Stimulated activated CD8-positive, alpha-beta memory T cell treated with anti-CD3 and anti-CD28 coated beads, Interleukin-7, amount 100 ng/mL, for 4 hours (primary cell): ENCODE measurements around the gene ARMH1.
A peak's percentile ranks its signal among the peaks of the same experiment; 100 is the strongest.

Source experiments
- DNase-seq, 2 donors: peaks; one replicate each; pipeline ENCODE4 v3.0.0-alpha.2; 2020; ENCODE audit warnings: low read depth in 2 of 2

Gene ARMH1

DNA sequence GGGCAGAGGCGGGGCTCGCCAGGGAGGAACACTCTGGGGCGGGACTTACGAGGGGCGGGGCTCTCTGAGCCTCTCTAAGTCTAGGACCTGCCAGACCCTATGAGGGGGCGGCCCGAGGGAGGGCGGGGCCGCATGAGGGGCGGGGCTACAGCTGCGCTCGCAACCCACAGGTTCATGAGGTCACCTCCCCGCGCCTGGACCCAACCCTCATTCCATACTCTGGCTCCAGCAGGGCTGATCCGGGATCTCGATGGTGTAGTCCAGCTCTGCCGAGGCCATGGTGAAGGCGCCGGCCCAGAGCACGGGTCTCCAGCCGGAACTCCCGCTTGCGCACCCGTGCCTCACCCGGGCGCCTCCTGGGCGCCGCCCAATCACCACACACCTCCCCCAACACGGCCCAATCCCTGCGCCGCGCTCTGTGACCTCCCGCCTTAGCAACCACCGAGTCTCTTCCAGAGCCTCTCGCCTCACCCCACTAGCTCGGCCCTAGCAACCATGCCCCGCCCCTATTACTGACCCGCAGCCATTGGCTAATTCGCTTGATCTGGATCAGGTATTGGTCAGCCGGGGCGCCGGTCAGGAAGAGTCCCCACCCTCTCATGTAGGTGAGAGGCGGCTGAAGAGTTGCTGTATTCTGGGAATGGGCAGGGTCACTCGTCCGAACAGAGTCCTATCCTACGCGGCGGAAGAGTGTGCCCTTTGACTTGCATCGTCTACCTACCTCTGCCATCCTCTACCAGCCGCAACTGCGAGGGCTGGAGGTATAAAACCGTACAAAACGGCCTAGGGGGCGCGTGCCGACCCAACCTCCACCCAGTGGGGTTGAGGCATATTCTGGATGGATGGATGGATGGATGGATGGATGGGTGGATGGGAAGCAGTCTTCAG, at the start of gene ARMH1, which contains the start of gene TMEM53:
Gene ARMH1, plus strand, starts transcription at position 602 of the 888 bp plus-strand sequence. CDS start 14,984 bp downstream, outside the sequence.
Gene TMEM53, minus strand, starts transcription at position 369 of the 888 bp plus-strand sequence. Its CDS starts 90 bp downstream, at position 279.
- peak; percentile 93 to 94 for DNase-seq

DNA sequence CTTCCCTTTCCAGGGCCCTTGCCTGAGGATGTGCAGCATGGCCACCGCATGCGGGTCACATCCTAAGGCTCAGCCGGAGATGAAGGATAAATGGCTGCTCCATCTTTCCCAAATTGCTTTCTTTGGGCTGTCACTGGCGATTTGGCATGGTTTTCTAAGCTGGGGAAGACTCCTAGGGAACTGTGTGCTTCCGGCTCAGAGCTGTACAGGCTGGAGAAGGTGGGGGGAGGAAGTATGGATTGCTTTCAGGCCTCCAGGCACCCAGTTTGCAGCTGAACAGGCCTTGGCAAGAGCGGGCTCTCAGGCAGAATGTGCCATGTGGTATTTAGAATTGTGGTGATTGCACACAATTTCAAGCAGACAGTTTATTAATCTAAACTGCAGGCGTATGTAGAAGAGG, 49.2 kb upstream of the ARMH1 start:
- no peak for DNase-seq

DNA sequence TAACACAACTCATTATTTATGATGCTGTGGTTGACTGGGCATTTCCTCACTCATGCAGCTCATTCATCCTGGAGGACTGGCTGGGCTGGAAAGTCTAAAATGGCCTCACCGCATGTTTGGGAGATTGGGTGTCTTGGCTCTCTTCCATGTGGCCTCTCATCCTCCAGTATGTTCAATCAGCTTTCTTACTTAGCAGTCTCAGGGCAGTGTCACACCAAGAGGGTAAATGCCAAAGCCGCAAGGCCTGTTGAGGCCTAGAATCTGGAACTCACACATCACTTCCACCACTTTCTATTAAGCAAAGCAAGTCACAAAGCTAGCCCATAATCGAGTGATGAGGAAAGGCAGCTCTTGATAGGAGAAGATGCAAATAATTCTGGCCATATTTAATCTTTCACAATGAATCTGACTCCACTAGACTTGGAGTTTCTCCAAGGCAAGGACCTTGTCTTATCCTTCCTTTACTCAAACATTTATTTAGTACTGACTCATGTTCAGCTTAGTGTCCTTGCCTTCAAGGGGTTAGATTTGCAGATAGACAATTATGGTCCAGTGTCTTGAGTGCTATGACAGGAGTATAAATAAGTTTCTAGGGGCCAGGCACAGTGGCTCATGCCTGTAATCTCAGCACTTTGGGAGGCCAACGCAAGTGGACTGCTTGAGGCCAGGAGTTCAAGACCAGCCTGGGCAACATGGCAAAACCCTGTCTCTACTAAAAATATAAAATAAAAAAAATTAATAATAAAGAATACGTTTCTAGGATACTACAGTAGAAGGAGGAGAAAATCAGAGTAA, 45.4 kb upstream of the ARMH1 start:
- DNase-seq, result no peak

DNA sequence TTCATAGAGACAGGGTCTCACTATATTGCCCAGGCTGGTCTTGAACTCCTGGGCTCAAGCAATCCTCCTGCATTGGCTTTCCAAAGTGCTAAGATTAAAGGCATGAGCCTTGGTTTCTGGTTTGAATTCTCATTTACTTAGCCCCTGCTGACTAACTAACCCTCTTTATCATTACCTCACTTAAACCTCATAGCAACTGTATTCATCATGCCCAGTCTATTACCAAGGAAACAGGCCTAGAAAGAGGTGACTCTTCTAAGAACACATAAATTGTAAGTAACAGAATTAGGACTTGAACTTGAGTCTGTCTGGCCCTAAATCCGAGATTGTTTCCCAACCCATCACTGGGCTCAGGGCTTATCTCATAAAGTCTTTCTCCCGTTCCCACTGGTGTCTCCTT, 44.4 kb upstream of the ARMH1 start:
- DNase-seq, result no peak

DNA sequence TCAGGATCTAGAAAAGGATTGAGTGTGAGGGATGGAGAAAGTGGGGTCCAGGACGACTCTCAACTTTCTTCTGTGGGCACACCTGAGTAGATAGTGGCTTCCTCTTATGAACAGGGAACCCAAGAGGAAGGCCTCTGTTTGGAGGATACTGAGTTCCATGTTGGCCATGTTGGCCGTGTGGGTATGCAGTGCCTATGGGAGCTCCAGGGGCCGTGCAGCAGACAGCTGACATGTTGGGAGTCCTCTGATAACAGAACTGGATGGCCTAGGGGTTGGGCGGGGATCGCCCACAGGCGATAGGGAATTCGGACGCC, 43.2 kb upstream of the ARMH1 start:
- no peak for DNase-seq

DNA sequence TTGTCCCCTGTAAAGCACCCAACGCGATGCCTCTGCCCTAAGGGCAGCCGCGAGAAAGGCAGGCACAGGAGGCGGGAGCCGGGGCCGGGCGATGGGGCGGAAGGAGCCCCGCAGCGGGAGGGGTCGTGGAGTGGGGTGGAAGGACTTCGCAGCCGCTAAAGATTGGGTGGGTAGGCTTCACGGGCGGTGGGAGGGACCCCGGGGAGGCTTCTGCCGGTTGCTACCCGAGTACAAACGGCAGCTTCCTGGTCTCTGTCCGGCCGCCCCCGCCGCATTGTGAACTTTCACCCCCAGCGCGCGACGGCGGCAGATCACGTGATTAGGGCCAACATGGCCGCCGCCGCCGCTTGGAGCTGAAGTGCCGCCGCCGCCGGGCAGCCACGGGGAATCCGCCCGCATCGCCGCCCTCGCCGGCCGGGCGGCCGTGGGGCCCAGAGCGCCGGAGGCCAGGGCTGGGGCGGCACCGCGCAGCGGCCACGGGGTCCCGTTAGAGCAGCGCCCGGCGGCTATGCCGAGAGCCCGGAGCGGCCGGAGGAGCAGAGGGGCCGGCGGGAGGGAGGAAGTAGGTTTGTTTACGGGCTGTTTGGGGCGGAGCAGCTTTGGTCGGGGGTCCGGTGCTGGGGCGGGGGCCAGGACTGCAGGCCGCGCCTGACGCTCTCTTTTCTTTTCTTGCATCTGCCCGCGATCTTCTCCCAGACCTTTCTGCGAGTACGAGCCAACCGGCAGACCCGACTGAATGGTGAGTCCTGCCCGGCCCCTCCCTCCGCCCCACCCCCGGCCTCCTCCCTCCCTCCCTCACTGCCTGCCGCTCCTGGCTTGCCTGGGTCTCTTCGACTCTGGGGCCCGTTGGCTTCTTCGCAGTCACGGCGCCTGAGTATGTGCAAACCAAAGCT, 42.6 kb upstream of the ARMH1 start:
- peak; percentile 87 to 88 for DNase-seq

DNA sequence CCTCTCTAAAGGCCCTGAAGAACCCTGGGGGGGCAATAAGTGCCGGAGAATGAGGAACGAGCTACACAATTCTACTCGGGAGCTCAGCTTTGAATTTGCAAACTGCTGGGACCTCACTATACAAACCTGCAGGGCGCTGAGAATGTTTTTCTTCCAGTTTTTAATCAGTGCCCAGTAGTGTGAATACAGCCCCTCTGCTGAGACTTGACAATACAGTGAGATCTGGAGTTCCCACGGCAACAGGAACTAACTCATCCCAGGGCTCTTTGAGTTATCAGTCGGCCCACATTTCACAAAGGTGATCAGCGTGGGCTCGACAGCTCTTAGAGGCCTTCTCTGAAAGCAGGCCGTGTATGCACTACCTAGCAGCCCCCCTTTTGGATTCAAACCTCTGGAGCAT, 41.9 kb upstream of the ARMH1 start:
- DNase-seq, result no peak

DNA sequence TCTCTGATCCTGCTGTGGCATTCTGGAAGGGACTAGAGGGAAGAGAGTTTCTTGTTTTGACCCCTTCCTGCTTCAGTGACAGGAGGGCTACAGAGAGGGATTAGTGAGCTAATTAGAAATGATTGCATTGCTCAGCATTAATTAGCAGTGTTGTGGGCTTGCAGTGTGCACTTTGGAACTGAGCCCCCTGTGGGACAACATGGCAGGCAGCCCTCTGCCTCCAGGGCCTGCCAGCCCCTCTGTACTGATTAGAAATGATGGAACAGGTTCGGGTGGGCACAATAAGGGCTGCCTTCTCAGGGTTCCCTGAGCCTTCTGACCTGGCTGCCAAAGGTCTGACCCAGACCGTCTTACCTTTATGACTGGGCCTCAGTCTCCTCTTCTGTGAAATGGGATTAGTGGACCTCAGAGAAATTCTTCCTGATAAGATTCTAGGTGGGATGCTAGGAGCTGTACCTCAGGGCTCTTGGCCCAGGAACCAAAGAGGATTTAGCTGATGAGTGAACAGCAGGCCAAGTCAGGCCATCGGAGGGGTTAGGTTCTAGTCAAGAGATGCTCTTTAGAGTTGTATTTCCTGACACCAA, 39.8 kb upstream of the ARMH1 start:
- no peak for DNase-seq

- no peak for DNase-seq
Measured at GRCh38 chr1:44635439-44635838, 39.1 kb upstream of the ARMH1 start.

DNA sequence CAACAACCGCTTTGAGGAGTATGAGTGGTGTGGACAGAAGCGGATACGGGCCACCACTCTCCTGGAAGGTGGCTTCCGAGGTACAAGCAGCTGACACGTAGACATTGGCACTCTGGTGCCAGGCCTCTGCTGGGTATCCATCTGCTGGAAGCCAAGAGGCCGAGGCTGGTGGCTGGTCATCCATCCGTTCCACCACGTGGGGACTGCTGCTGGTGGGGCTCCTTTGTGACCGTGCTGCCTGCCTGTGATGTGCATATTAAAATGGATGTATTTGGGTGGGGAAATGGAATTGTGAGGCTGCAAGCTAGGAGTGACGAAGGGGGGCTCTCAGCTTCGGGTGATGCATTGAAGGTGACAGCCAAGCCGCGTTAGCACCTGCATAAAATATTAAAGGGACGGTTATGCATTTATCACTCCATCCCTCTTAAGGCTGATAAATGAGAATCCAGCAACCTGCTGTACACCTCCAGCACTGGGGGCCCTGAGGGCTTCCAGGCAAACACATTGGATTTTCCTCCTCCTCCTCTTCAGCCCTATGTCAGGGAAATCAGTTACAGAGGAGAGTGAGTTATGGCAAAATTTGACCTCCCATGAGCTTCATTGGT, 38.3 kb upstream of the ARMH1 start:
- DNase-seq, result no peak

- DNase-seq, result no peak
Measured at GRCh38 chr1:44636688-44637598, 37.6 kb upstream of the ARMH1 start.

GRCh38 chr1:44637702-44638411, 36.7 kb upstream of the ARMH1 start:
- DNase-seq, result no peak

- no peak for DNase-seq
Measured at GRCh38 chr1:44640200-44640853, 34.2 kb upstream of the ARMH1 start.

DNA sequence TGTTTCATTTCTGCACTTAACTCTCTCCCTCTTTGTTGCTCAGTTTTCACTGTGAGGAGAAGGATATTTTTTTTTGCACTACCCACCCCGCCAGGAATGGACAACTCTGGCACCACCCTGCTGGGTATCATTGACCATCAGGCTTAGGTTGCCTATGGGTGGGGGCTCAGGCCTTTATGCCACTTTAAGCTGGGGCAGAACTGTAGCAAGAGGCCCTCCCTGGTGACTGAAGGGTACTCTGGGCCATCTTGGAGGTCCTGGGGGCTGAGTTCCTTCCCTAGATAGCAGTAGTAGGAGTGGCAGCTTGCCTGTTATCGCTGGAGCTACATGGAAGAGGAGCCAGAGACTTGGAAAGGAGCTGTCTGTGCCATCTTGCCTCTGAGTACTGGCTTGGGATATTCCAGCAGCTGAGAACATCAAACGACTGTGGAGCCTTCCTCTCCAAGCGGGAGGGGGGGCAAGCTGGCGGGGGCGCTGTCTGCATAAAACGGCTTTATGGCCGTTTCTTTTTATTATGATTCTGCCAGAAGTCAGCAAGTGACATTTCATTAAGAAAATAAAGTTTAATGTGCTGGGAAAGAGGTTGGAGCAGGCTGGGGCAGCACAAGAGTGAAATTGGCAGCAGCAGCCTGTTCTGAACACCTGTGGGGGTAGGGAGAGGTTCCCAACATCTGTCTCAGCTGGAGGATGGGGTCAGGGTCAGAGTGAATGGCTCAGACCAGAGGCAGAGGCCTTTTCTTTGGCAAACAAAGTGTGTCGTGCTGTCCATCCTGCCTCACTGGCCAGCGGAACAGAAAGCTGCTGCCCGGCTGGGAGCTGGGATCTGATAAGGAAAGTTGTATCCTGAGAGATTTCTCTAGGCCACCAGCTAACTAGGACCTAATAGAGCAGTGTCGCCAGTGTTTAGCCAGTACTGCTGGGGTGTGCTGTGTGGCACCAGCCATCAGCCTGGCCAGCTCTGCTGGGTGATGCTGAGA, 33.1 kb upstream of the ARMH1 start:
- no peak for DNase-seq

GRCh38 chr1:44642255-44642654, 32.3 kb upstream of the ARMH1 start:
- DNase-seq, result no peak

DNA sequence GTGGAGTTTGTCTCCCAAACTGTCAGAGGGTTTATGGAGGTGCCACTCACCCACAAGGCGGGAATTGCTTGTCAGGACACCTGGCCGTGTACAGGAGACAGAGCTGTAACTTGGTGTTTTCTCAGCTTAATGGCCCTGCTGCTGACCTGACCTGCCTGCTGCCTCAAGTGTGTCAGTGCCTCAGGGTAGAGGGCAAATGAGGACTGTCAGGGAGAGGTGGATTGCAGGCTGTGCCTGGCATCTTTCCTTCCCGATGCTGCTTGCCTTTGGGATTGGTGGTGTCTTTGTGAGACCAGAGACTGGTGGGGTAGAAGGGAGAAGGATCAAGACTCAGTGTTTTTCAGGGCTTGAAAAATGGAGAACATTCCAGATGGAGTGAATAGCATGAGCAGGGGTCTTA, 31.6 kb upstream of the ARMH1 start:
- DNase-seq, result no peak

DNA sequence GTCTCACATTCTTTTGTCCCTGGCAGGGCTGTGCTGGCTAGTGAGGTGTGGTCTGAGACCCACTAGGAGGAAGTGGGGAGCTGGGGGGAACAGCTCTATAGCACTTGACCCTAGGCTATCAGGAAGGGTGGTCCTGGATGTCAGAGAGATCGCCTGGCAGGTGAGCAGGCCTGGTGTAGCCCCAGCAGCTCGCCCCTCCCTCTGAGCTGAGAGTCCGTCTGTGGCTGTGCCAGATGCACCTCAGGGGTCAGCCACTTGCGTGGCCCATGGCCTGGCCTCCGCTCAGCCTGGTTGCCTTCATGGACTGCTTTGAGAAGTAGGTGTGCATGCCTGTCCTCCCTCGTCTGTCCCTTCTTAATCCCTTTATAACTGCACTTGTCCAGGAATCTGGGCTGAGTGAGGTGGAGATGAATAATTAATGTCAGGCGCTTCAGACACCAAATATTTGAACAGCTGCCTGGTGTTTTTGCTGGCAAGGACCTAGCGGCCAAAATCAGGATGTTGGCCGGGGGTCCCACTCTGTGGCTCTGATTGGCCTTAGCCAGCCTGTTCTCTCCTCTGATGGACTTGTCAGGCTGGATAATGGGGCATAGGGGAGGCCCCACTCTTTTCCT, 30.7 kb upstream of the ARMH1 start:
- DNase-seq, result no peak
